Raji (cell line): ENCODE measurements around the gene LAPTM4A.
A peak's percentile ranks its signal among the peaks of the same experiment; 100 is the strongest.

Experiments
- POLR2A ChIP-seq: IDR thresholded peaks from 2 replicates; pipeline ENCODE4 v1.6.1; 2011; ENCODE audit warnings: low read depth, low read length, control low read depth; ENCODE audit not compliant: insufficient read depth

The LAPTM4A gene

DNA sequence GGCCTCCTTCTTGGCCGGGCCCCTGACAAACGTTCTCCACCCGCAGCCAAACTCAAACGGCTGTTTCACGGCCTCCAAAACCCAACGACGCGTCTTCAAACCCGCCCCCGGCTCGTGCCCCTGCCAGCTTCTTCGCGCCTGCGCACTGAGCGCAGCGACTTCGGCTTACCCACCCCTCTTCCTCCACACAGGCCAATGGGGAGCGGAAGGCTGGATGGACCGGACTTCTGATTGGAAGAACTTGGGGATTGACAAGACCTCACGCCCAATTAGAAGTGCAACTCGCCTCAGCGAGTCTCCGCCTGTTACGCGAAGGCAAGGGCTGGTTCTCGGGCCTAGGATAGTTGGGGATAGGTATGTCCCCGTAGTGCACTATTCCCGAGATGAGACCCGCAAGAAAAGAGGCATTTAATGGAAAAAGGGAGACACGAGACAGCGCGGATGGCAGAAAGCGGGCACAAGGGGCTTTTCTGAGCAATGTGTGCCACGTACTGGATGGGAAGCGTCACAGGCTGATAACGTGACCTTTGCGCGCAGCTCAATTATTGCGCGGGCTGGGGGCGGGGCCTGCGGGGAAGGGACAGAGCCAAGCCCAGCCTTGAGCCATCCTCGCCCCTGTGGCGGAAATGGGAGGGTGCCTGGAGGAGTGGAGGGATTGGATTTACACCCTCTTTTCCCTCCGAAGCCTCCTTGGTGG is at the start of gene LAPTM4A:
Gene LAPTM4A, minus strand, starts transcription at position 97 of the 697 bp plus-strand sequence. CDS start 108 bp downstream, outside the sequence.
- peak; percentile 76 for TF ChIP-seq POLR2A

DNA sequence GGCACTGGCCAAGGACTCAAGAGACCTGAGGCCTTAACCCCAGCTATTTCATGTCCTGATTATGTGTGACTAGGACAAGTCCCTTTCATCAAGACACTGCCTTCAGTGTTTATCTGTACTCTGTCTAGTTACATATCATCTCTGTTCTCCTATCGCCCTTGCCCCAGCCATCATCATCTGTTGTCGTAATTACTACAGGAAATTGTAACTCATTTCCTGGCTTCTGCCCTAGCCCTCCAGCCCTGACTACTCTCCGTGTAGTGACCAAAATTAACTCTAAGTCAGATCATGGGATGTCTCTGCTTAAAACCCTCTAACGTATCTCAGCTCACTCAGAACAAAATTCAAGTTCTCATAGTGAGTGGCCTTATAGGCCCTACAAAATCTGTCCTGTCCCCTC is 49.3 kb upstream of the LAPTM4A start:
- no peak for TF ChIP-seq POLR2A

DNA sequence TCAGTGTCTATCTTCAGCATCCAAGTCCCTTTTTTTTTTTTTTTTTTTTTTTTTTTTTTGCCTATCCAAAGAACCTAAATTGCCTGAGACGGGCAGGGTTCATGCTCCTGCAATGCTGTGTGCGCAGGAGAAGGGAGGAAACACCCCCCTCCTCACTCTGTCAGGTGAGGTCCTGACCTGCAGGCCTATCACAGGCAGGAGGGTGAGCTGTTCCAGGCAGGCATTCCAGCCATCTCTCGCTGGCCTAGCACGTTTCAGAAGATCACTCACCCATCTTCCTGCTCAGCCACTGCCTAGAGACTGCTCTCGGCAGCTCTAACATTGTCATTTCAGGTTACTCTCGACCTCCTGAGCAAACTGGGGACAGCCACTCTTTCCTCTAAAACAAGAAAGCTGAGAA is 48.4 kb upstream of the LAPTM4A start:
- no peak for TF ChIP-seq POLR2A

GRCh38 chr2:20097889-20098714 is 46.7 kb upstream of the LAPTM4A start:
- no peak for TF ChIP-seq POLR2A

DNA sequence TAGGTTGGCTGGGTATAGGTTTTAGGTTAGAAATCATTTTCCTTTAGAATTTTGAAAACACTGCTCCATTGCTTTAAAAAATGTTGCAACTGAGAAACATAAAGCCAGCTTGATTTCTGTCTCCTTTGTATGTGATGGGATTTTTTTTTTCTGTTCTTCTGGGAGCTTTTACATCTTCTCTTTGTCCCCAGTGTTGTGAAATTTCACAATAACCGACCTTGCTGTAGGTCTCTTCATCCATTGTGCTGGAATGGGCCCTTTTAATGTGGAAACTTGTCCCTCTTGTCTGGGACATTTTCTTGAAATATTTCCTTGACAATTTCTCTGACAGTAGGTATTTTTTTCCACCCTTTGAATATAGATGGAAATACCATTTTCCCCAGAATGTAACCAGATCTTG is 44.0 kb upstream of the LAPTM4A start:
- TF ChIP-seq POLR2A, result no peak

DNA sequence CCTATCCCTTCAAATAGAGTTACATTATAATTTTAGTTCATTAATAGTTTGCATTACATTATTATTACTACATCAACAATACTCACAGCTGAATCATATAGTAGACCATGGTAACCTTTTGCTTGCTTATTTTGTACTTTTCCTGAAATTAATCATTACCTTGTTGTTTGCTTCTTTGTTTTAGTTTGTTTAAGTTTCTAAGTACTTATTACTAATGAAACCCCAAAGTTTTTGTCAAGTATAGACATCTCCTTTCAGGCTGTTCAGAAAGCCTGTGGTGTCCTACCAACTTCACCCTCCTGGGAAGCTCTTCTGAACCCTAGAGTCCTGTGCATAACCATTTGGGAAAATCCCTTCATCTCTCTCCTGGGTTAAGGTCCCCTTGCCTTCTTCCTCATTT is 43.5 kb upstream of the LAPTM4A start:
- no peak for TF ChIP-seq POLR2A

DNA sequence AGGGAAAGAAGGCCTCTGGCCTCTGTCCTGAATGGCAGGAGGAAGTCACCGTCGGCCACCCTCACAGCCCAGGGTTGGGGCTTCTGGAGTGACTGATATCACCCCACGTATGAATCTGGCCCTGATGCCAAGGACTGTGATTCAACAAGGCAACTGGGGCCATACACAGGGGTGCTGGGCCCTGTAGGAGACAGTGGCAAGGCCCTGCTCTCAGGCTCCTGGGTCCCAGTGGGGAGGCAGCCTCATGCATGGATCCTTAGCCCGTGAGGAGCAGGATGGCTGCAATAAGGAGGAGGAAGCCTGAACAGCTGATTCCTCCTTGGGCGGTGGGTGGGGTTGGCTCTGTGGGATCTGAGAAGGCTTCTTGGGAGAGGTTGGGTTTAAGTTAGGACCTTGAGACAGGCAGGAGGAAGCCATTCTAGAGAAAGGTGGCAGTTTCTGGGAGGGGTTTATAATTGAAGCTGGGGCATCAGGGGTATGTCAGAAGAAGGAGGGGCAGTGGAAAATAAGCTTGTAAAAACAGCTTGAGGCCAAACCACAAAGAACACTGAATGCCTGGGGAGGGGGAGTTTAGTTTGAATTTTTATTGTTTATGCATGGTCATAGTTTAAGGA is 42.8 kb upstream of the LAPTM4A start:
- no peak for TF ChIP-seq POLR2A

DNA sequence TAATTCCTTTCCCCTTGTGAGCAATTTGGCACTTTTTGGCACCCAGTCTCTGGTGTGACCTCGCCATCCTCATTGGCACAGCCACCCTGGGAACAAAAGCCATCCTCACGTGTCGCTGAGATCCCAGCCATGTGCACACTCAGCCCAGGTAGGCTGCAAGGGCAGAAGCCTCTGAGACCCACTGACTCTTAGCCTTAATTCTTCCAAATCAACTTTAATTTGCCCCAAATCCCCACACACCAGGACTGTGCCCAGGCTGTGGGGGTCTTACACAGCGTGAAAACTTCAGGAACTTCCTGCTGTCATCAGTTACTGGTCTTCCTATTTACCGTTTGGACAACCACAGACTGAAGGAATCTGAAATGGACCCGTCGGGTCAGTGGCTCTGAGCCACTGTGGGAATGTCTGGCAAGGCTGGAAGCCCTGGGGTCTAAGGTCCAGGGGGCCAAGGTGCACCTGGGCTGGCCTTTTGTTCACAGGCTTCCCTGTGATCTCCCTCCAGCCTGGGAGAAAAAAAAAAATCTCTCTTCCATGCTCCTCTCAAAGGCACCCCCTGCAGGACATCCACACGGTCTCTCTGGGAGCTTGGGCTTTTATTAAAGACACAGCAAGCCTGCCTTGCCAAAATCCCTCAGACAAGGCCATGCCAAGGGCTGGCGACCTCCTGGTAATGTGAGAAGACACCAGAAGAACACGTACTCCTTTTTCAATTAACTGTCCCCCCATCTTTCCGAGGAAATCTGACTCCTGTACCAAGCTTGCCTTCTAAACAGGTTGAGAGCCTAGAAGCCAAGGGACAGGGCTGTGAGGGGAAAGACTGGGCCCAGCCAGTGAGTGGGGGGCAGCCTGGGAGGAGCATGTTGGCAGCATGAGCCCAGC is 42.1 kb upstream of the LAPTM4A start:
- no peak for TF ChIP-seq POLR2A

DNA sequence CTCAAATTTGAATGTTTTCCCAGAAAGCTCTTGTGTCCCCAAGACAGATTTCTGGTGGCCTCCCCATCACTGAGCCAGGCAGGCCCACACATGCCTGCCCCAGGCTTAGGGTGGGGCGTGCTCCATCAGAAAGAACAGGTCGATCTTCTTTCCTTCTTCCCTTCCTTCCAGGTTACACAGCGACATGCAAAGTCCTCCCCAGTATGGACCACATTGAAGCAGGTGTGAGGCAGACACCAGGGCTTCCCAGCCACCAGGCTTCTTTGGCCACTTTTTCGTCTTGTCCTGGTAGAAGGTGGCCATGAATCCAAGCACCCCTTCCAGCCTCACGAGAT is 41.4 kb upstream of the LAPTM4A start:
- TF ChIP-seq POLR2A, result no peak

GRCh38 chr2:20092226-20092900 is 40.9 kb upstream of the LAPTM4A start:
- no peak for TF ChIP-seq POLR2A

DNA sequence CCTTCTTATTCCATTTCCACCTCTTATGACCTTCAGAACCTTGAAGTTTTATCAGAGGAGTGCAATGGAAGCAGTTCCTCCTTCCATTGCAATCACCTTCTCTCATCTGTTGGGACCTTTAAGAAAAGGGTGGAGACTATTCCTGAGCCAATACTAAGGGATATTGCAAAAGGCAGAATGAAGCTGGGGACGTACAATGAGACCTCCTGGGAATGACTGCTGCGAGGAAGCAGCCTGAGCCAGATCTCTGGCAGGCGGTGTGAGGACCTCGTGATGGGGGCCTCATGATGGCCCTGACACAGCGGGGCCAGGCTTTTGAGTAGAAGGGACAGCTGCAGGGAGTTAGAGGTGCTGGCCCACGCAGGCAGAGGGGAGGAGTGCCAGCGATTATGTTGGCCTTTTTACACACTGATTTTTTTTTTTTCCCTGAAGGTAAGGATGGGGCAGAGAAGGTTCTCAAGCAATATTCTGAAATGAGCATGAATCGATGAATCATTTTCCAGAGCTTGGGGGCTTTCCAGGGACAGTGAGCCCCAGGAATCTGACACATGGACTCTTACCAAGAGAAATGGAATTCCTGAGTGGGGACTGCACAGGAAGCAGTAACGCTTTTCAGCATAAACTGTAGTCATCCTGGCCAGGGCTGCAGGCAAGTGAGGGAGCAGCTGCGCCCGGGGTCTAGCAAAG is 40.0 kb upstream of the LAPTM4A start:
- no peak for TF ChIP-seq POLR2A

DNA sequence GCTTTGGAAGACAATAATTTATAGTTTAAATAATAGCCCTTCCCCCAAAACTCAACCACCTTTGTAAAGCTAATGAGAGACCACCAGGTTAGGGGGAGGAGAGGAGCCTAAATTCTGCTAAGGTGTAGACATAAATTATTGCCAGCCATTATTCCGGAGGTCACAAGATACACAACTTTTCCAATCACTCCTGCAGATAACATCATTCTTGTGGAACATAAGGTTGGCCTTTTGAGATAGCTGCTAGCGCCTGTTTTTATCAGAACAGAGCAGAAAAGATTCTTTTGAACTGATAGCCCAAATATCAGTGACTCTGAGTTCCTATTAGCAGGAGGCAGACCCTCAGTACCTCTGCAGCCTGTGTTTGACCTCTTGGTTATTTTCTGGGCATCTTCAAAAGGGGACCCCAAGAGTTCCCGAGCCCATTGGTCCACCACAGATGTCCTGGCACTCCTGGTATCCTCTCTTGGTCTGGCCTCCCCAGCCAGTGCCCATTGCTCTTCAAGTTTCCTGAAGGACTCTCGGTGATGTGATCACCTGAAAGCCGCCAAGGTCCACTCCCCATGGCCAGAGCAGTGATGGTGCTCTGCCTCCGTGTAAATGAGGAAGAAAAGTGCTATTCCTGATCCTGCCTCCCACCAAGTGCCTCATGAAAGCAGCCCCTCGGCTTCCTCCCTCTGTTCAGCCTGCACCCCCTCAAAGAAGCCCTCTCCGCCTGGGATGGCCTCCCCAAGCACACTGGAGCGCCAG is 38.5 kb upstream of the LAPTM4A start:
- TF ChIP-seq POLR2A, result no peak

DNA sequence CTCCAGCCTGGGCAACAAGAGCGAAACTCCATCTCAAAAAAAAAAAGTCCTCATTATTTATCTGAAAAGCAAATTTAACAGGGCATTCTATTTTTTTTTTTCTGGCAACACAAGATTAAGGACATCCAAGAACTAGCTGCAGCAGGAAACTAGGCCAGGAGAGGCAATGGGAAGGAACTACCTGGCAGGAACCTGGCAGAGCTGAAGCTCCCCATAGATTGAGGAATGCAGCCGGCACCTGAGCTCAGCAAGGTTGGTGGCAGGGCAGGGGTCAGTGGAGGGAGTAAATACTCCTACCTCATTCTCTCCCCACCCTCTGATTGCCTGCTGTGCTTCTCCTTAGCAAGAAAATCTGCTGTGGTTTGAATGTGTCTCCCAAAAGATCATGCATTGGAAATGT is 30.4 kb upstream of the LAPTM4A start:
- no peak for TF ChIP-seq POLR2A
